OCI-LY1 (cell line): Measurements from ENCODE around the gene MB.
A peak's percentile ranks its signal among the peaks of the same experiment; 100 is the strongest.

Experiments used
- H2AFZ ChIP-seq: fragments of 200-600 bp; sonication (generic), shearing (Covaris generic); 2 replicates; pipeline ENCODE4 v1.6.0; 2014; ENCODE audit warnings: antibody characterized with exemption, mild to moderate bottlenecking, low read length
- H3F3A ChIP-seq: fragments of 200-600 bp; sonication (generic), shearing (Covaris generic); 2 replicates; pipeline ENCODE4 v1.6.0; 2014; ENCODE audit warnings: mild to moderate bottlenecking, antibody characterized with exemption, low read length, moderate library complexity; ENCODE audit not compliant: insufficient read depth
- H3K27ac ChIP-seq: fragments of 200-600 bp; sonication (generic); 2 replicates; pipeline ENCODE4 v1.5.1; 2014; ENCODE audit warnings: low read length, mixed run types, mild to moderate bottlenecking, low read depth; ENCODE audit not compliant: poor library complexity, severe bottlenecking
- H3K27me3 ChIP-seq: fragments of 200-600 bp; sonication (generic); 2 replicates; pipeline ENCODE4 v1.6.0; 2014; ENCODE audit warnings: antibody characterized with exemption, mild to moderate bottlenecking, low read length, moderate library complexity; ENCODE audit not compliant: insufficient read depth
- H3K36me3 ChIP-seq: fragments of 200-600 bp; sonication (generic); 2 replicates; pipeline ENCODE4 v1.6.1; 2014; ENCODE audit warnings: mild to moderate bottlenecking, antibody characterized with exemption, low read length, moderate library complexity, mixed read lengths; ENCODE audit not compliant: insufficient read depth
- H3K4me1 ChIP-seq: fragments of 200-600 bp; sonication (generic); 2 replicates; pipeline ENCODE4 v1.5.1; 2014; ENCODE audit warnings: mild to moderate bottlenecking, low read length, moderate library complexity; ENCODE audit not compliant: insufficient read depth, severe bottlenecking
- H3K4me2 ChIP-seq: fragments of 200-600 bp; sonication (generic), shearing (Covaris generic); 2 replicates; pipeline ENCODE4 v1.6.1; 2014; ENCODE audit warnings: low read length
- H3K4me3 ChIP-seq: fragments of 200-600 bp; sonication (generic); 2 replicates; pipeline ENCODE4 v1.5.1; 2014; ENCODE audit warnings: low read length, low read depth, mild to moderate bottlenecking, mixed read lengths; ENCODE audit not compliant: poor library complexity, severe bottlenecking
- H3K79me2 ChIP-seq: fragments of 200-600 bp; shearing (Covaris generic); 2 replicates; pipeline ENCODE4 v1.6.1; 2016; ENCODE audit warnings: mixed run types, low read length, mixed read lengths; ENCODE audit not compliant: insufficient read depth
- H3K9ac ChIP-seq: fragments of 200-600 bp; sonication (generic), shearing (Covaris generic); 2 replicates; pipeline ENCODE4 v1.6.1; 2014; ENCODE audit warnings: mild to moderate bottlenecking, low read length, mixed read lengths
- H3K9me2 ChIP-seq: fragments of 200-600 bp; sonication (generic), shearing (Covaris generic); 2 replicates; pipeline ENCODE4 v1.6.1; 2014; ENCODE audit warnings: low read depth, mild to moderate bottlenecking, low read length, mixed read lengths
- H3K9me3 ChIP-seq: fragments of 200-600 bp; shearing (Covaris generic); 2 replicates; pipeline ENCODE4 v1.6.1; 2014; ENCODE audit warnings: low read length, mixed read lengths
- H4K20me1 ChIP-seq: fragments of 200-600 bp; sonication (generic), shearing (Covaris generic); 2 replicates; pipeline ENCODE4 v1.6.0; 2016; ENCODE audit warnings: mild to moderate bottlenecking, low read length; ENCODE audit not compliant: insufficient read depth
- CTCF ChIP-seq: fragments of 200-600 bp; sonication (generic), shearing (Covaris generic); IDR thresholded peaks from 2 replicates; pipeline ENCODE4 v1.5.1; 2017; ENCODE audit warnings: mild to moderate bottlenecking, antibody characterized with exemption, low read length, moderate library complexity, mixed read lengths
- EZH2 ChIP-seq: fragments of 200-600 bp; sonication (generic), shearing (Covaris generic); IDR thresholded peaks from 2 replicates; pipeline ENCODE4 v1.8.0; 2017; ENCODE audit warnings: borderline replicate concordance, mixed run types, mild to moderate bottlenecking, antibody characterized with exemption, low read length, moderate library complexity, mixed read lengths

Gene MB

GRCh38 chr22:35648066-35649025 is 31.2 kb upstream of the MB start, which contains the start of gene APOL6:
Gene APOL6 (plus strand): TSS chr22:35648446. CDS start chr22:35656426, 7,980 bp downstream.
- H3K27ac ChIP-seq, result peak within 1 kb of the TSS; percentile 76
- no peaks in the 10 kb centered on the region for H3K27me3 ChIP-seq
- 0 out of 2 replicates have a peak, but pooled peaks cover 2% of the 10 kb centered on the region for H3K9me3 ChIP-seq
- no peaks in the 10 kb centered on the region for H3K9me2 ChIP-seq
- H2AFZ ChIP-seq, result no peak within 1 kb of the TSS
- no peaks in the 10 kb centered on the region for H3F3A ChIP-seq
- peak within 1 kb of the TSS; percentile 92 for H3K4me2 ChIP-seq
- peak within 1 kb of the TSS; percentile 62 for H3K4me3 ChIP-seq
- H4K20me1 ChIP-seq, result no peaks in the 10 kb centered on the region
- H3K36me3 ChIP-seq, result no peaks in the 10 kb centered on the region
- no peak for TF ChIP-seq CTCF
- TF ChIP-seq EZH2, result no peak
- H3K4me1 ChIP-seq, result peaks cover 49% of the 10 kb centered on the region
- H3K9ac ChIP-seq, result peak within 1 kb of the TSS; percentile 70
- H3K79me2 ChIP-seq, result no peaks in the 10 kb centered on the region

DNA sequence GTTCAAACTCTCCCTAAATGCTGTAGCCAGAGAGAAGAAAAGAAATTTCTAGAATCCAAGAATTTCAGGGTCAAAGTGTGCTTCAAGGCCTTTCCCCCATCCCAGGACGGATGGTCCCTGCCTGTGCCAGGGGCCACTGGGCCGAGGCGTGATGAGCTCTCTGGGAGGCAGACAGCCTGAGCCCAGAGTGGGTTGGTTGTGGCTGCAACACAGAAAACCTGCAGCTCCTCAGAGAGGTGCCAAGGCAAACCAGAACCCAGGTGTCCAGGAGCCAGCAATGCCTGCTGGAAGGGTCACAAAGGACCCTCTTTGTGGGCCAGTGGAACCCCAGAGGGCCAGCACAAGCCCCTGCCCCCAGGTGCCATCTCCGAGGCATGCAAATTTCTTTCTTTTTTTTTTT is 28.5 kb upstream of the MB start:
- Histone ChIP-seq H3K79me2 (no peaks in the 10 kb centered on the region), H3K4me2 (no peak overlapping the region), H3F3A (no peaks in the 10 kb centered on the region), H3K4me3 (no peak overlapping the region), H3K9ac (no peak overlapping the region), H3K36me3 (no peaks in the 10 kb centered on the region), H2AFZ (no peak overlapping the region), H3K9me2 (no peaks in the 10 kb centered on the region), H3K27ac (peak overlapping the region; percentile 12), H3K27me3 (no peaks in the 10 kb centered on the region), H4K20me1 (no peaks in the 10 kb centered on the region), H3K9me3 (no peaks in the 10 kb centered on the region), H3K4me1 (peaks cover 49% of the 10 kb centered on the region)
- TF ChIP-seq CTCF (no peak), EZH2 (no peak)

DNA sequence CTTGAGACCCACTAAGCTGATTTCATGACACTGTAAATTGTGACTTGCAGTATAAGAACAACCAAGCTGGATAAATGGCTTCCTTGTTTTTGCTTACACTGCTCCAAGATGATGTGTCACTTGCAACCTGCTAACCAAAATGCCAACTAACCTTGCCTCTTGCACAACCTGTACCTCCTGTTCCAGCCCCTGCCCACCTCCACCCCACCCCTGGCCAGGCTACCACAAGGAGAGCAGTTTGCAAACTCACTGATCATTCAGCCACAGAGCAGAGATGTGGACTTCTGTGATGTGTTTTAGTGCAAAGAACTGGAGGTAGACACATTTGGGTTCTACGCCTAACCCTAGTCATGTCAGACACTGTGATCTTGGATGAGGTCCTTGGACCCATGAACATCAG is 26.9 kb upstream of the MB start:
- H3K4me3 ChIP-seq, result no peak overlapping the region
- H3K79me2 ChIP-seq, result no peaks in the 10 kb centered on the region
- H3K9me2 ChIP-seq, result no peaks in the 10 kb centered on the region
- H3K4me1 ChIP-seq, result peaks cover 36% of the 10 kb centered on the region
- no peak overlapping the region for H2AFZ ChIP-seq
- TF ChIP-seq EZH2 (no peak), CTCF (no peak)
- no peak overlapping the region for H3K27ac ChIP-seq
- H3F3A ChIP-seq, result no peaks in the 10 kb centered on the region
- no peaks in the 10 kb centered on the region for H3K27me3 ChIP-seq
- no peaks in the 10 kb centered on the region for H4K20me1 ChIP-seq
- H3K36me3 ChIP-seq, result no peaks in the 10 kb centered on the region
- no peak overlapping the region for H3K4me2 ChIP-seq
- no peak overlapping the region for H3K9ac ChIP-seq
- H3K9me3 ChIP-seq, result no peaks in the 10 kb centered on the region
